ENCODE data around the gene IGSF11.

DNA sequence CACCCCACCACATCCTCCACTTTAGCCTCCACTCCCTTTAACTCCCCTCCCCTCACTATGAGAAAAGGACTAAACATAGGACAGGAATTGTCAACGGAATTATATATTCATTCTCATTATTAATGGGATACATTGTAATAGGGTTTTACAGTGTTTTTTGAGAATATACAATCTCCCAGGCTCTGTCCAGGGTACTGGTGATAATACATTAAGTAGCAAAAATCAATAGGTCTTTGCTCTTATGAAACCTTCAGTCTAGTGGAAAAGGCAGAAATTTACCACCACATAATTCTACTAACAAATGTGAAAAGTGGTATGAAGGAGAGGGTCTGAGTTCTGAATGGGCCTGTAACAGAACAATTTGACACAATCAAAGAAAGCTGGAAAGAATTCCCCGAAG, 28.2 kb upstream of the IGSF11 start:
- TF ChIP-seq, protein P1, sequence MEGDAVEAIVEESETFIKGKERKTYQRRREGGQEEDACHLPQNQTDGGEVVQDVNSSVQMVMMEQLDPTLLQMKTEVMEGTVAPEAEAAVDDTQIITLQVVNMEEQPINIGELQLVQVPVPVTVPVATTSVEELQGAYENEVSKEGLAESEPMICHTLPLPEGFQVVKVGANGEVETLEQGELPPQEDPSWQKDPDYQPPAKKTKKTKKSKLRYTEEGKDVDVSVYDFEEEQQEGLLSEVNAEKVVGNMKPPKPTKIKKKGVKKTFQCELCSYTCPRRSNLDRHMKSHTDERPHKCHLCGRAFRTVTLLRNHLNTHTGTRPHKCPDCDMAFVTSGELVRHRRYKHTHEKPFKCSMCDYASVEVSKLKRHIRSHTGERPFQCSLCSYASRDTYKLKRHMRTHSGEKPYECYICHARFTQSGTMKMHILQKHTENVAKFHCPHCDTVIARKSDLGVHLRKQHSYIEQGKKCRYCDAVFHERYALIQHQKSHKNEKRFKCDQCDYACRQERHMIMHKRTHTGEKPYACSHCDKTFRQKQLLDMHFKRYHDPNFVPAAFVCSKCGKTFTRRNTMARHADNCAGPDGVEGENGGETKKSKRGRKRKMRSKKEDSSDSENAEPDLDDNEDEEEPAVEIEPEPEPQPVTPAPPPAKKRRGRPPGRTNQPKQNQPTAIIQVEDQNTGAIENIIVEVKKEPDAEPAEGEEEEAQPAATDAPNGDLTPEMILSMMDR (IDR thresholded peaks at IDR 0.05), result no peak
- no peak for TF ChIP-seq EZH2 (IDR thresholded peaks at IDR 0.05)
